ENCODE data around the gene NABP1. TPM values are rescaled to one million over a fixed set of nuclear protein-coding genes. Genes with fewer than 3 reads are reported as not detected.

NABP1 gene, protein sequence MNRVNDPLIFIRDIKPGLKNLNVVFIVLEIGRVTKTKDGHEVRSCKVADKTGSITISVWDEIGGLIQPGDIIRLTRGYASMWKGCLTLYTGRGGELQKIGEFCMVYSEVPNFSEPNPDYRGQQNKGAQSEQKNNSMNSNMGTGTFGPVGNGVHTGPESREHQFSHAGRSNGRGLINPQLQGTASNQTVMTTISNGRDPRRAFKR
- 10 to 100 TPM in 5 of 6 experiments, 1 to 10 TPM in 1; 5.2 to 28.2 (median 20.7) TPM for total RNA-seq
- long read RNA-seq, partial matches to known transcripts, result 1 of 5 reads
- long read RNA-seq, other reads (novel, unspliced or antisense), result 2 of 5 reads

DNA sequence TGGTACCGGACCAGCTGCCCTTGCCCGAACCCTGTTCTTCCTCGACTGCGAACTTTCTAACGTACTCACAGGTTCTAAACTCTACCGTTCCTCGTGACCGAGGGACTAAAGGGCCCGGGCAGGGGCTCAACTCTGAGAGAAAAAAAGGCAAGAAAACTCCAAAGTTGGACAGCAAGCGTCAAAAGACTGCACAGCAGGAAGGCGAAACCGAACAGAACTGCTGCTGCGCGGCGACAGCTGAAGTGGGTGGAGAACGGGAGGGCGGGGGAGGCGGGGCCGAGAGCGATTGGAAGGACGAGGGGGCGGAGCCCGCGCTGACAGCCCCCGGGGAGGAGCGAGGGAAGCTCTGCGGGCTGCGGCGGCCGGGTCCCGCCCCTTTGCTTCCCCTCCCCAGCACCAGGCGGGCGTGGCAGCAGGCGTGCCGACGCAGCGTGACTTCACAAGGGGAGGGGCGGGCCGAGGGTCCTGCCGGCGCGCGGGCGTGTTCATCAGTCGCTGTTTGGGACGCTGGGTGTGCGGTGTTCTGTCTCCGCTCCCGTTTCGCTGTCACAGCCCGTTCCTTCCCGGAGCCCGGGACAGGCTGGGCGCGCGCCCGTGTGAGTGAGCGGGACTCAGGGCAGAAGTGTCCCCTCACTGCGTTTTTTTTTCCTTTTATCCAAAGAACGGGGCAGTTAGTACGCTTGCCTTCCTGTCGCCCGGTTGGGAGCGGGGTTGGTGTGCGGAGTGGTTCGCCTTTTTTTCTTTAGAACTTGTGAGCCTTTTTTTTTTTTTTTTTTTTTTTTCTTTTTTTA, at the start of gene NABP1:
Gene NABP1 (plus strand): TSS at position 491 of the 791 bp plus-strand sequence. CDS start 479 bp downstream, outside the sequence.
- peaks cover 0 to 12% (median 6%) of the 10 kb centered on the region in 4 donors for H3K36me3 ChIP-seq
- peak; percentile 96 to 99 (median 98) for ATAC-seq
- peaks cover 0 to 6% (median 0%) of the 10 kb centered on the region in 4 donors for H3K4me1 ChIP-seq
- intact Hi-C loops (cut with DNase I), result no loop called here
- DNase-seq, result peak; percentile 99 to 100 (median 100)
- under 1% methylated on average over 33 of the region's 66 CpGs for WGBS (ENCODE audit: insufficient coverage, low coverage, low lambda C conversion rate, missing lambda C conversion rate)
- H3K4me3 ChIP-seq, result peak within 1 kb of the TSS; percentile 68 to 73 (median 73)
- TF ChIP-seq, protein P1, sequence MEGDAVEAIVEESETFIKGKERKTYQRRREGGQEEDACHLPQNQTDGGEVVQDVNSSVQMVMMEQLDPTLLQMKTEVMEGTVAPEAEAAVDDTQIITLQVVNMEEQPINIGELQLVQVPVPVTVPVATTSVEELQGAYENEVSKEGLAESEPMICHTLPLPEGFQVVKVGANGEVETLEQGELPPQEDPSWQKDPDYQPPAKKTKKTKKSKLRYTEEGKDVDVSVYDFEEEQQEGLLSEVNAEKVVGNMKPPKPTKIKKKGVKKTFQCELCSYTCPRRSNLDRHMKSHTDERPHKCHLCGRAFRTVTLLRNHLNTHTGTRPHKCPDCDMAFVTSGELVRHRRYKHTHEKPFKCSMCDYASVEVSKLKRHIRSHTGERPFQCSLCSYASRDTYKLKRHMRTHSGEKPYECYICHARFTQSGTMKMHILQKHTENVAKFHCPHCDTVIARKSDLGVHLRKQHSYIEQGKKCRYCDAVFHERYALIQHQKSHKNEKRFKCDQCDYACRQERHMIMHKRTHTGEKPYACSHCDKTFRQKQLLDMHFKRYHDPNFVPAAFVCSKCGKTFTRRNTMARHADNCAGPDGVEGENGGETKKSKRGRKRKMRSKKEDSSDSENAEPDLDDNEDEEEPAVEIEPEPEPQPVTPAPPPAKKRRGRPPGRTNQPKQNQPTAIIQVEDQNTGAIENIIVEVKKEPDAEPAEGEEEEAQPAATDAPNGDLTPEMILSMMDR (IDR thresholded peaks at IDR 0.05), result no peak
- TF ChIP-seq POLR2A (IDR thresholded peaks at IDR 0.05), result peak; percentile 100
- peak within 1 kb of the TSS; percentile 97 to 98 (median 98) for H3K27ac ChIP-seq
- H3K9me3 ChIP-seq, result no peaks in the 10 kb centered on the region
- no peaks in the 10 kb centered on the region for H3K27me3 ChIP-seq

DNA sequence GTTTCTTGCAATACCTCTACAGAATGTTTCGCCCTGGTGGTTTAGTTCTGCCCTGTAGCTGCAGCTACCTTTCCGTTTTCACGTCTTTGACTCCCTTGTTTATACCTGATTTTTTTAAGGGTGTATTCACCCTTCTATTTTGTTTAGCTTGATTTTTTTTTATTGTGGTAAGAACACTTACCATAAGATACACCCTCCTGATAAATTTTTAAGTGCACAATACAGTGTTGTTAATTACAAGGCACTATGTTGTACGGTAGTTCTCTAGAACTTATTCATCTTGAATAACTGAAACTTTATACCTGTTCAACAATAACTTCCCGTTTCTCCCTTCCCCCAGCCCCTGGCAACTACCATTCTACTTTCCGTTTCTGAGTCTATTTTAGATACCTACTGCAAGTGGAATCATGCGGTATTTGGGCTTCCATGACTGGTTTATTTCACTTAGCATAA, 48.9 kb upstream of the NABP1 start:
- Histone ChIP-seq H3K36me3 (no peaks in the 10 kb centered on the region), H3K4me1 (no peaks in the 10 kb centered on the region), H3K27ac (no peak overlapping the region), H3K4me3 (no peak overlapping the region), H3K9me3 (no peaks in the 10 kb centered on the region), H3K27me3 (no peaks in the 10 kb centered on the region)
- 74% methylated on average over 7 of the region's 7 CpGs for WGBS (ENCODE audit: insufficient coverage, low coverage, low lambda C conversion rate, missing lambda C conversion rate)
- TF ChIP-seq, protein P1 (IDR thresholded peaks at IDR 0.05), result no peak
- no peak for TF ChIP-seq POLR2A (IDR thresholded peaks at IDR 0.05)
- DNase-seq (no peak), ATAC-seq (no peak)
- intact Hi-C loops (cut with DNase I), result no loop called here

- H3K4me1 ChIP-seq, result no peaks in the 10 kb centered on the region
- TF ChIP-seq POLR2A (IDR thresholded peaks at IDR 0.05), result no peak
- TF ChIP-seq, protein P1 (IDR thresholded peaks at IDR 0.05), result no peak
- H3K36me3 ChIP-seq, result no peaks in the 10 kb centered on the region
- H3K27ac ChIP-seq, result no peak overlapping the region
- H3K9me3 ChIP-seq, result no peaks in the 10 kb centered on the region
- H3K27me3 ChIP-seq, result no peaks in the 10 kb centered on the region
- WGBS (ENCODE audit: insufficient coverage, low coverage, low lambda C conversion rate, missing lambda C conversion rate), result 70% methylated on average over 1 of the region's 1 CpG
- intact Hi-C loops (cut with DNase I), result no loop called here
- DNase-seq, result no peak
- H3K4me3 ChIP-seq, result no peak overlapping the region
- no peak for ATAC-seq
These were observed 47.8 kb upstream of the NABP1 start for GRCh38 chr2:191629976-191630712.

- intact Hi-C loops (cut with DNase I), result no loop called here
- Histone ChIP-seq H3K9me3 (no peaks in the 10 kb centered on the region), H3K27me3 (no peaks in the 10 kb centered on the region), H3K36me3 (no peaks in the 10 kb centered on the region), H3K4me1 (no peaks in the 10 kb centered on the region), H3K4me3 (no peak overlapping the region), H3K27ac (no peak overlapping the region)
- WGBS (ENCODE audit: insufficient coverage, low coverage, low lambda C conversion rate, missing lambda C conversion rate), result 11% methylated on average over 1 of the region's 1 CpG
- TF ChIP-seq, protein P1 (IDR thresholded peaks at IDR 0.05), result no peak
- no peak for TF ChIP-seq POLR2A (IDR thresholded peaks at IDR 0.05)
- peak; percentile 70 to 90 (median 81) for ATAC-seq
- peak; percentile 55 to 66 (median 61) for DNase-seq
These were observed 46.2 kb upstream of the NABP1 start for GRCh38 chr2:191631754-191632153.

Measured in right lobe of liver (tissue), 6 donors.